HepG2 (cell line): ENCODE results near the gene GRID1. TPM values are rescaled to one million over a fixed set of nuclear protein-coding genes. Genes with fewer than 3 reads are reported as not detected.

Source experiments
- ATAC-seq: fragments of 200-7000 bp; cut with Tn5 transposase; 3 replicates; pipeline ENCODE4 v1.9.1; 2020; ENCODE audit warnings: mild to moderate bottlenecking, moderate library complexity
- BruUV-seq: library from RNA; stranded (reverse); fragments of 400-500 nt; replicated peaks from 2 replicates; lab custom pipeline; 2021; lab: Mats Ljungman, UMichigan
- CTCF ChIA-PET: fragments of 300-600 bp; formaldehyde crosslinking; extraction: SDS; loops from one replicate; lab custom pipeline; 2021; ENCODE audit warnings: low total read pairs, inconsistent platforms, low intra/inter-chr PET ratio; lab: Yijun Ruan, JAX
- POLR2A ChIA-PET: fragments of 350-600 bp; sonication (Branson Sonifier 250); formaldehyde crosslinking; loops from one replicate; lab custom pipeline; 2020; ENCODE audit warnings: antibody characterized with exemption, inconsistent platforms; lab: Yijun Ruan, JAX
- DNase-seq: peaks from one replicate; pipeline ENCODE4 v3.0.0-alpha.2; 2015; ENCODE audit warnings: low spot score
- FAIRE-seq: peaks from 3 replicates; lab custom pipeline; 2011; peaks lifted over from hg19 to GRCh38; lab: Jason Lieb, UNC
- H2AFZ ChIP-seq: one replicate; pipeline ENCODE4 v1.6.1; 2011; ENCODE audit warnings: low read length, inconsistent platforms
- H3K27ac ChIP-seq: fragments of 300-600 bp; 3 replicates; pipeline ENCODE4 v1.8.0; 2011; ENCODE audit warnings: mixed run types, mild to moderate bottlenecking, mixed read lengths, low read length, inconsistent platforms; ENCODE audit not compliant: insufficient read depth; ENCODE audit errors: extremely low read length
- H3K27me3 ChIP-seq, 2 experiments: fragments of 200-600 bp in 1 of 2; 2 replicates in 1 of 2; 3 replicates in 1 of 2; pipeline versions ENCODE4 v1.6.0 to v1.8.0; 2011; ENCODE audit warnings: low read length in 2 of 2, mild to moderate bottlenecking in 2 of 2, moderate library complexity in 2 of 2, inconsistent platforms in 1 of 2; ENCODE audit not compliant: insufficient read depth in 2 of 2, control insufficient read depth in 1 of 2
- H3K36me3 ChIP-seq, 2 experiments: fragments of 200-600 bp in 1 of 2; replicated peaks in 1 of 2; 2 replicates in 1 of 2; 3 replicates in 1 of 2; pipeline versions ENCODE4 v1.5.1 to v1.8.0; 2011; ENCODE audit warnings: low read length in 2 of 2, inconsistent platforms in 1 of 2; ENCODE audit not compliant: insufficient read depth in 2 of 2, control insufficient read depth in 1 of 2
- H3K4me1 ChIP-seq: 2 replicates; pipeline ENCODE4 v1.5.1; 2012; ENCODE audit warnings: low read length, inconsistent platforms; ENCODE audit not compliant: insufficient read depth
- H3K4me2 ChIP-seq: 2 replicates; pipeline ENCODE4 v1.6.0; 2011; ENCODE audit warnings: low read depth, low read length, inconsistent platforms
- H3K4me3 ChIP-seq, 3 experiments: fragments of 200-600 bp in 1 of 3; sonication (generic), shearing (Covaris generic) in 1 of 3; replicated peaks in 1 of 3; 2 replicates each; pipeline ENCODE4 v1.5.1; 2011 to 2016; ENCODE audit warnings: low read length in 3 of 3, inconsistent platforms in 2 of 3, low read depth in 2 of 3, mild to moderate bottlenecking in 2 of 3, control low read depth in 1 of 3, mixed read lengths in 1 of 3; ENCODE audit not compliant: insufficient read depth in 1 of 3
- H3K79me2 ChIP-seq: one replicate; pipeline ENCODE4 v1.6.1; 2011; ENCODE audit warnings: low read length, inconsistent platforms; ENCODE audit not compliant: insufficient read depth
- H3K9ac ChIP-seq: 2 replicates; pipeline ENCODE4 v1.6.0; 2011; ENCODE audit warnings: mild to moderate bottlenecking, low read depth, low read length, inconsistent platforms; ENCODE audit not compliant: insufficient read depth
- H3K9me3 ChIP-seq: 2 replicates; pipeline ENCODE4 v1.5.1; 2012; ENCODE audit warnings: mild to moderate bottlenecking, low read length
- H4K20me1 ChIP-seq: 2 replicates; pipeline ENCODE4 v1.6.0; 2011; ENCODE audit warnings: inconsistent platforms, mild to moderate bottlenecking, low read length, moderate library complexity; ENCODE audit not compliant: insufficient read depth
- NFIB ChIP-seq: sonication (generic); formaldehyde crosslinking; IDR thresholded peaks from 2 replicates; pipeline ENCODE4 v1.9.0; 2021; ENCODE audit warnings: missing genetic modification reagents, mild to moderate bottlenecking, borderline replicate concordance
- POLR2A ChIP-seq, 2 experiments: IDR thresholded peaks; 2 replicates each; pipeline ENCODE4 v1.6.1; 2011; ENCODE audit warnings: low read depth in 2 of 2, low read length in 2 of 2, mild to moderate bottlenecking in 1 of 2, moderate library complexity in 1 of 2; ENCODE audit not compliant: insufficient read depth in 1 of 2
- ZC3H4 ChIP-seq: sonication (generic); formaldehyde crosslinking; IDR thresholded peaks from 2 replicates; pipeline ENCODE4 v1.4.0; 2020; ENCODE audit warnings: missing genetic modification reagents, borderline replicate concordance
- WGBS: methylation state at CpG from one replicate; pipeline ENCODE4 v1.1.6; 2017; ENCODE audit warnings: low lambda C conversion rate; 5-methylcytosine and 5-hydroxymethylcytosine counted together
- in situ Hi-C: cut with HindIII; loops from 2 replicates; pipeline ENCODE4 v1.10.0; 2017; ENCODE audit warnings: low pct_unique_long_range_greater_than_20kb; ENCODE audit not compliant: extremely low pct_ligation_motif_present
- intact Hi-C: fragments of 100-400 bp; cut with micrococcal nuclease; formaldehyde crosslinking; loops from one replicate; pipeline ENCODE4 v1.10.0; 2022; ENCODE audit not compliant: unreplicated experiment
- polyA plus RNA-seq, 8 experiments: library from polyadenylated mRNA; depleted of rRNA in 3 of 8; stranded (reverse) in 7 of 8; unstranded in 1 of 8; fragments of >200 nt; fragmentation: Illumina TruSeq in 4 of 8; extraction: Trizol in 4 of 8; gene quantifications; 2 replicates each; pipeline versions ENCODE4 v1.2.1 to v1.2.3, GENCODE V29; 2011 to 2016; ENCODE audit warnings: low read depth in 4 of 8, missing spikeins in 1 of 8, mixed read lengths in 1 of 8; ENCODE audit not compliant: insufficient read depth in 1 of 8
- total RNA-seq, 5 experiments: library from RNA; depleted of rRNA; stranded (reverse); fragments of >200 nt; fragmentation: Illumina TruSeq; extraction: Trizol; gene quantifications; 2 replicates each; pipeline ENCODE4 v1.2.3, GENCODE V29; 2016; ENCODE audit warnings: low read depth in 1 of 5
- TF ChIP-seq, protein P1 (sequence below): sonication (generic); formaldehyde crosslinking; conservative IDR thresholded peaks from 2 replicates; pipeline ENCODE4 v1.4.0; 2020; ENCODE audit warnings: mild to moderate bottlenecking, missing genetic modification reagents, moderate library complexity
- TF ChIP-seq, protein P2 (sequence below): sonication (generic); formaldehyde crosslinking; IDR thresholded peaks from 2 replicates; pipeline ENCODE4 v1.4.0; 2020; ENCODE audit warnings: missing genetic modification reagents, borderline replicate concordance
- TF ChIP-seq, protein P3 (sequence below): IDR thresholded peaks from 2 replicates; pipeline ENCODE4 v1.6.1; 2016
- TF ChIP-seq, protein P4 (sequence below): sonication (generic); formaldehyde crosslinking; IDR thresholded peaks from 2 replicates; pipeline ENCODE4 v1.4.0; 2020; ENCODE audit warnings: missing genetic modification reagents
- TF ChIP-seq, protein P5 (sequence below): sonication (generic); formaldehyde crosslinking; conservative IDR thresholded peaks from 2 replicates; pipeline ENCODE4 v1.4.0; 2020; ENCODE audit warnings: missing genetic modification reagents

GRID1 gene
- total and polyA plus RNA-seq, 2 of the 13 experiments (the other 11 are each of a cell fraction or from before 2014, with no cell fraction given): 0.05 TPM; not detected in 1

DNA sequence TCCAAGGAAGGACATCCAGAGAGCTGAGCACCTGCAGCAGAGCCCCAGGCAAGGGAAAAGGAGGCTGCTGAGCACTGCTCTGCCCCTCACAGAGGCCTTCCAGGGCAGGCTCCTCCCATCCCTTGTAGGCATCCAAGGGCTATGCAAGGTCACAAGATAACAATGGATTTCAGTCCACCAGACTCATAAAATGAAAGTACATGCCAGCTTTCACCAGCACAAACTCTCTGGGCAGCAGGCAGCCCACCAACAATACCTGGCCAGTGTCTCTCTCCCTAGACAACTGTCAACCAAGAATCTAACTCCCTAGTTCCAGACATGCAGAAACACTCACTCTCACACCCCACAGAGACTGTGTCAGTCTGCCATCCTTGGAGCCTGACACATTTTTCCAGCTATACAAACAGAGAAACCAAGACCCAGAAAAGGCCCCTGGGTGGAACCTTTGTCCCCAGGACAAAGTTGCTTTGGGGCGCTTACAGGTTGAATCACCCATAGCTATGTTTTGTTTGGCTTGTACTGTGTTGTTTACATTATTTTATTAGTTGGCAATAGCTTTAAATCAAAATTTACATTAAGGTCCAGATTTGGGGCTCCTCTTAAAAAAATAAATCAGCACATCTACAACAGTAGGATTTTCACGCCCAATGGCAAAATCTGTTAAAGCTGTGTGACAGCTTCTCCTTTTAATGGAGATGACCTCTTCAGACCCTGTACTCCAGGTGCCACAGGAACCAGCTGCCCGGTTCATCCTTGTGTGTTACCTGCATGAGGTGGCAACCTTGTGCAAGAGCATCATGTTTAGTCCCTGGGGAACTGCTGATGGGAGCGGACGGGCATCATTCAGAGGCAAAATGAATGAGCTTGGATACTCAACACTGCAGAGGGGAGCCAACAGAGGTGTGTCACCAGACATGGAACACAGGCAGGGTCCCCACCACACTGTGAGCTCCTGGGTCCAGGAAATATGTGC is 5.2 kb downstream of the GRID1 start (continued):
- TF ChIP-seq, protein P1, sequence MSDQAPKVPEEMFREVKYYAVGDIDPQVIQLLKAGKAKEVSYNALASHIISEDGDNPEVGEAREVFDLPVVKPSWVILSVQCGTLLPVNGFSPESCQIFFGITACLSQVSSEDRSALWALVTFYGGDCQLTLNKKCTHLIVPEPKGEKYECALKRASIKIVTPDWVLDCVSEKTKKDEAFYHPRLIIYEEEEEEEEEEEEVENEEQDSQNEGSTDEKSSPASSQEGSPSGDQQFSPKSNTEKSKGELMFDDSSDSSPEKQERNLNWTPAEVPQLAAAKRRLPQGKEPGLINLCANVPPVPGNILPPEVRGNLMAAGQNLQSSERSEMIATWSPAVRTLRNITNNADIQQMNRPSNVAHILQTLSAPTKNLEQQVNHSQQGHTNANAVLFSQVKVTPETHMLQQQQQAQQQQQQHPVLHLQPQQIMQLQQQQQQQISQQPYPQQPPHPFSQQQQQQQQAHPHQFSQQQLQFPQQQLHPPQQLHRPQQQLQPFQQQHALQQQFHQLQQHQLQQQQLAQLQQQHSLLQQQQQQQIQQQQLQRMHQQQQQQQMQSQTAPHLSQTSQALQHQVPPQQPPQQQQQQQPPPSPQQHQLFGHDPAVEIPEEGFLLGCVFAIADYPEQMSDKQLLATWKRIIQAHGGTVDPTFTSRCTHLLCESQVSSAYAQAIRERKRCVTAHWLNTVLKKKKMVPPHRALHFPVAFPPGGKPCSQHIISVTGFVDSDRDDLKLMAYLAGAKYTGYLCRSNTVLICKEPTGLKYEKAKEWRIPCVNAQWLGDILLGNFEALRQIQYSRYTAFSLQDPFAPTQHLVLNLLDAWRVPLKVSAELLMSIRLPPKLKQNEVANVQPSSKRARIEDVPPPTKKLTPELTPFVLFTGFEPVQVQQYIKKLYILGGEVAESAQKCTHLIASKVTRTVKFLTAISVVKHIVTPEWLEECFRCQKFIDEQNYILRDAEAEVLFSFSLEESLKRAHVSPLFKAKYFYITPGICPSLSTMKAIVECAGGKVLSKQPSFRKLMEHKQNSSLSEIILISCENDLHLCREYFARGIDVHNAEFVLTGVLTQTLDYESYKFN (CRISPR knock-in tag): peak; percentile 64

DNA sequence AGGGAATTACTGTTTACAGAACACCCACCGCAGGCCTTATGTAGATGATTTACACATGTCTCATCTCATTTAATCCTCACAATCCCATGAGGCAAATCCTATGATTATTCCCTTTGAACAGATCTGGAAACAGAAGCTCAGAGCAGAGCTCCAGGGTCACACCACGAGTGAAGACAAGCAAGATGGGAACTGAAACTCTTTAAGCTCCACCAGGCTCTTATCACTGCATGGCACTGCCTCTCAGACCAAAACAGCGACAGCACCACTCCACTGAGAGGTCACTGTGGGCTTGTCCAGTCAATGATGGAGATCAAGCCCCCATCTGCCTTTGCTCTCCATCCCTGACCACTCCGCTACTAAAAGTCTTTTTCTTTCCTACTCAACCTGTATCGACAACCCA is 5.9 kb downstream of the GRID1 start:
- Histone ChIP-seq H3K9me3 (no peaks in the 10 kb centered on the region), H2AFZ (no peak overlapping the region), H3K27ac (no peak overlapping the region), H3K4me3 (no peak overlapping the region), H4K20me1 (no peaks in the 10 kb centered on the region), H3K36me3 (no peaks in the 10 kb centered on the region), H3K9ac (no peak overlapping the region), H3K79me2 (no peaks in the 10 kb centered on the region), H3K4me1 (peaks cover 18% of the 10 kb centered on the region), H3K27me3 (peaks cover 10 to 77% of the 10 kb centered on the region in 2 experiments), H3K4me2 (no peak overlapping the region)
- intact Hi-C loops: no loop called here
- 38% methylated on average over 5 of the region's 5 CpGs for WGBS
- CTCF ChIA-PET: interaction anchor here (0.6 kb wide), 1 partner anchor 13 kb away, joined by 3 read pairs; no protein-coding TSS in a partner anchor
- in situ Hi-C loops: no loop called here
- no peak for FAIRE-seq
- no peak for DNase-seq
- no peak for ATAC-seq
- BruUV-seq: no TSS peak
- POLR2A ChIA-PET: no interaction called here
- TF ChIP-seq, protein P2, sequence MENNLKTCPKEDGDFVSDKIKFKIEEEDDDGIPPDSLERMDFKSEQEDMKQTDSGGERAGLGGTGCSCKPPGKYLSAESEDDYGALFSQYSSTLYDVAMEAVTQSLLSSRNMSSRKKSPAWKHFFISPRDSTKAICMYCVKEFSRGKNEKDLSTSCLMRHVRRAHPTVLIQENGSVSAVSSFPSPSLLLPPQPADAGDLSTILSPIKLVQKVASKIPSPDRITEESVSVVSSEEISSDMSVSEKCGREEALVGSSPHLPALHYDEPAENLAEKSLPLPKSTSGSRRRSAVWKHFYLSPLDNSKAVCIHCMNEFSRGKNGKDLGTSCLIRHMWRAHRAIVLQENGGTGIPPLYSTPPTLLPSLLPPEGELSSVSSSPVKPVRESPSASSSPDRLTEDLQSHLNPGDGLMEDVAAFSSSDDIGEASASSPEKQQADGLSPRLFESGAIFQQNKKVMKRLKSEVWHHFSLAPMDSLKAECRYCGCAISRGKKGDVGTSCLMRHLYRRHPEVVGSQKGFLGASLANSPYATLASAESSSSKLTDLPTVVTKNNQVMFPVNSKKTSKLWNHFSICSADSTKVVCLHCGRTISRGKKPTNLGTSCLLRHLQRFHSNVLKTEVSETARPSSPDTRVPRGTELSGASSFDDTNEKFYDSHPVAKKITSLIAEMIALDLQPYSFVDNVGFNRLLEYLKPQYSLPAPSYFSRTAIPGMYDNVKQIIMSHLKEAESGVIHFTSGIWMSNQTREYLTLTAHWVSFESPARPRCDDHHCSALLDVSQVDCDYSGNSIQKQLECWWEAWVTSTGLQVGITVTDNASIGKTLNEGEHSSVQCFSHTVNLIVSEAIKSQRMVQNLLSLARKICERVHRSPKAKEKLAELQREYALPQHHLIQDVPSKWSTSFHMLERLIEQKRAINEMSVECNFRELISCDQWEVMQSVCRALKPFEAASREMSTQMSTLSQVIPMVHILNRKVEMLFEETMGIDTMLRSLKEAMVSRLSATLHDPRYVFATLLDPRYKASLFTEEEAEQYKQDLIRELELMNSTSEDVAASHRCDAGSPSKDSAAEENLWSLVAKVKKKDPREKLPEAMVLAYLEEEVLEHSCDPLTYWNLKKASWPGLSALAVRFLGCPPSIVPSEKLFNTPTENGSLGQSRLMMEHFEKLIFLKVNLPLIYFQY: no peak
- TF ChIP-seq ZC3H4 (CRISPR knock-in tag) (no peak), POLR2A (IDR thresholded peaks at IDR 0.05; ENCODE audit: insufficient read depth in 1 of 2, low read depth in 2 of 2, low read length in 2 of 2) (no peak), NFIB (CRISPR knock-in tag) (no peak)
- TF ChIP-seq, protein P3, sequence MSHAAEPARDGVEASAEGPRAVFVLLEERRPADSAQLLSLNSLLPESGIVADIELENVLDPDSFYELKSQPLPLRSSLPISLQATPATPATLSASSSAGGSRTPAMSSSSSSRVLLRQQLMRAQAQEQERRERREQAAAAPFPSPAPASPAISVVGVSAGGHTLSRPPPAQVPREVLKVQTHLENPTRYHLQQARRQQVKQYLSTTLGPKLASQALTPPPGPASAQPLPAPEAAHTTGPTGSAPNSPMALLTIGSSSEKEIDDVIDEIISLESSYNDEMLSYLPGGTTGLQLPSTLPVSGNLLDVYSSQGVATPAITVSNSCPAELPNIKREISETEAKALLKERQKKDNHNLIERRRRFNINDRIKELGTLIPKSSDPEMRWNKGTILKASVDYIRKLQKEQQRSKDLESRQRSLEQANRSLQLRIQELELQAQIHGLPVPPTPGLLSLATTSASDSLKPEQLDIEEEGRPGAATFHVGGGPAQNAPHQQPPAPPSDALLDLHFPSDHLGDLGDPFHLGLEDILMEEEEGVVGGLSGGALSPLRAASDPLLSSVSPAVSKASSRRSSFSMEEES (CRISPR knock-in tag): no peak
- TF ChIP-seq, protein P4, sequence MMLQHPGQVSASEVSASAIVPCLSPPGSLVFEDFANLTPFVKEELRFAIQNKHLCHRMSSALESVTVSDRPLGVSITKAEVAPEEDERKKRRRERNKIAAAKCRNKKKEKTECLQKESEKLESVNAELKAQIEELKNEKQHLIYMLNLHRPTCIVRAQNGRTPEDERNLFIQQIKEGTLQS (CRISPR knock-in tag): no peak
- TF ChIP-seq, protein P5, sequence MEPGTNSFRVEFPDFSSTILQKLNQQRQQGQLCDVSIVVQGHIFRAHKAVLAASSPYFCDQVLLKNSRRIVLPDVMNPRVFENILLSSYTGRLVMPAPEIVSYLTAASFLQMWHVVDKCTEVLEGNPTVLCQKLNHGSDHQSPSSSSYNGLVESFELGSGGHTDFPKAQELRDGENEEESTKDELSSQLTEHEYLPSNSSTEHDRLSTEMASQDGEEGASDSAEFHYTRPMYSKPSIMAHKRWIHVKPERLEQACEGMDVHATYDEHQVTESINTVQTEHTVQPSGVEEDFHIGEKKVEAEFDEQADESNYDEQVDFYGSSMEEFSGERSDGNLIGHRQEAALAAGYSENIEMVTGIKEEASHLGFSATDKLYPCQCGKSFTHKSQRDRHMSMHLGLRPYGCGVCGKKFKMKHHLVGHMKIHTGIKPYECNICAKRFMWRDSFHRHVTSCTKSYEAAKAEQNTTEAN (CRISPR knock-in tag): no peak
